CD14-positive monocyte (primary cell): ENCODE results near the gene KIT. TPM values are rescaled to one million over a fixed set of nuclear protein-coding genes. Genes with fewer than 3 reads are reported as not detected.
A peak's percentile ranks its signal among the peaks of the same experiment; 100 is the strongest.

Source experiments
- DNase-seq, 3 donors: peaks; one replicate each; pipeline ENCODE4 v3.0.0-alpha.2; 2011 to 2022
- H2AFZ ChIP-seq: 2 replicates; pipeline ENCODE4 v1.6.0; 2012; ENCODE audit warnings: mild to moderate bottlenecking, low read depth, low read length, inconsistent platforms; ENCODE audit not compliant: insufficient read depth, poor library complexity, severe bottlenecking
- H3K27ac ChIP-seq, 2 donors: 1 replicate in 1 of 2; 2 replicates in 1 of 2; pipeline ENCODE4 v1.5.1; 2012 to 2013; ENCODE audit warnings: low read length in 2 of 2, control low read depth in 1 of 2, inconsistent platforms in 1 of 2, low read depth in 1 of 2, mild to moderate bottlenecking in 1 of 2
- H3K27me3 ChIP-seq, 2 donors: one replicate each; pipeline versions ENCODE4 v1.6.0 to v1.6.1; 2011 to 2013; ENCODE audit warnings: low read length in 2 of 2; ENCODE audit not compliant: control insufficient read depth in 2 of 2, insufficient read depth in 2 of 2
- H3K36me3 ChIP-seq, 2 donors: replicated peaks in 1 of 2; 1 replicate in 1 of 2; 2 replicates in 1 of 2; pipeline versions ENCODE4 v1.5.1 to v1.6.1; 2012 to 2013; ENCODE audit warnings: low read length in 2 of 2, control low read depth in 1 of 2, inconsistent platforms in 1 of 2, mild to moderate bottlenecking in 1 of 2; ENCODE audit not compliant: insufficient read depth in 2 of 2, control insufficient read depth in 1 of 2
- H3K4me1 ChIP-seq, 2 donors: 1 replicate in 1 of 2; 2 replicates in 1 of 2; pipeline versions ENCODE4 v1.5.1 to v1.6.1; 2012 to 2013; ENCODE audit warnings: low read length in 2 of 2, control low read depth in 1 of 2, inconsistent platforms in 1 of 2, mild to moderate bottlenecking in 1 of 2, moderate library complexity in 1 of 2; ENCODE audit not compliant: insufficient read depth in 2 of 2, control insufficient read depth in 1 of 2
- H3K4me2 ChIP-seq: replicated peaks from 2 replicates; pipeline ENCODE3; 2012; ENCODE audit warnings: low read length, moderate library complexity, mild to moderate bottlenecking; ENCODE audit not compliant: poor library complexity, severe bottlenecking; ENCODE audit errors: extremely low read depth
- H3K4me3 ChIP-seq, 3 experiments: fragments of 200-600 bp in 1 of 3; sonication (generic) in 1 of 3; replicated peaks in 1 of 3; 1 replicate in 2 of 3; 2 replicates in 1 of 3; pipeline ENCODE4 v1.5.1; 2011 to 2013; ENCODE audit warnings: low read length in 3 of 3, mild to moderate bottlenecking in 3 of 3, control low read depth in 2 of 3, low read depth in 2 of 3, inconsistent platforms in 1 of 3, moderate library complexity in 1 of 3
- H3K79me2 ChIP-seq: 2 replicates; pipeline ENCODE4 v1.6.0; 2012; ENCODE audit warnings: mild to moderate bottlenecking, control low read depth, inconsistent platforms, low read length, moderate library complexity; ENCODE audit not compliant: insufficient read depth
- H3K9ac ChIP-seq: 2 replicates; pipeline ENCODE4 v1.6.0; 2017; ENCODE audit warnings: low read length, mild to moderate bottlenecking; ENCODE audit not compliant: insufficient read depth, poor library complexity, severe bottlenecking
- H3K9me3 ChIP-seq, 2 donors: replicated peaks in 1 of 2; 1 replicate in 1 of 2; 2 replicates in 1 of 2; pipeline versions ENCODE4 v1.5.1 to v1.6.1; 2012 to 2013; ENCODE audit warnings: low read length in 2 of 2, control low read depth in 1 of 2; ENCODE audit not compliant: control insufficient read depth in 1 of 2, insufficient read depth in 1 of 2
- H4K20me1 ChIP-seq: 2 replicates; pipeline ENCODE4 v1.6.0; 2012; ENCODE audit warnings: mild to moderate bottlenecking, low read length, control low read depth, moderate library complexity; ENCODE audit not compliant: insufficient read depth
- H3K27ac Mint-ChIP-seq, 7 donors: one replicate each; pipeline ENCODE4 v1.8.0; 2020; ENCODE audit warnings: mild to moderate bottlenecking in 7 of 7, mixed read lengths in 7 of 7, moderate library complexity in 6 of 7, inconsistent platforms in 2 of 7
- H3K27me3 Mint-ChIP-seq, 3 donors: one replicate each; pipeline ENCODE4 v1.8.0; 2021 to 2022; ENCODE audit warnings: low read depth in 3 of 3, mild to moderate bottlenecking in 3 of 3, mixed read lengths in 3 of 3, moderate library complexity in 3 of 3, inconsistent platforms in 1 of 3
- H3K36me3 Mint-ChIP-seq, 2 donors: one replicate each; pipeline ENCODE4 v1.8.0; 2020; ENCODE audit warnings: mixed read lengths in 2 of 2, inconsistent platforms in 1 of 2, mild to moderate bottlenecking in 1 of 2
- H3K4me1 Mint-ChIP-seq: one replicate; pipeline ENCODE4 v1.8.0; 2020; ENCODE audit warnings: mild to moderate bottlenecking, mixed read lengths
- H3K4me3 Mint-ChIP-seq, 2 donors: one replicate each; pipeline ENCODE4 v1.8.0; 2020; ENCODE audit warnings: mild to moderate bottlenecking in 2 of 2, mixed read lengths in 2 of 2, moderate library complexity in 1 of 2
- H3K9me3 Mint-ChIP-seq, 7 donors: one replicate each; pipeline ENCODE4 v1.8.0; 2020 to 2022; ENCODE audit warnings: mixed read lengths in 7 of 7, mild to moderate bottlenecking in 6 of 7, moderate library complexity in 6 of 7, inconsistent platforms in 2 of 7
- WGBS: methylation state at CpG from one replicate; pipeline ENCODE4 v1.1.5; 2013; ENCODE audit warnings: missing lambda C conversion rate; ENCODE audit not compliant: insufficient coverage; 5-methylcytosine and 5-hydroxymethylcytosine counted together
- intact Hi-C, 2 donors: fragments of 100-400 bp; cut with micrococcal nuclease; formaldehyde crosslinking; loops; one replicate each; pipeline versions ENCODE4 v1.15.0 to v1.15.1; 2023
- polyA plus RNA-seq, 3 donors: library from polyadenylated mRNA; depleted of rRNA in 1 of 3; unstranded in 2 of 3; stranded (reverse) in 1 of 3; fragments of 300-500 nt in 2 of 3; fragments of >200 nt in 1 of 3; fragmentation: Illumina TruSeq in 2 of 3; gene quantifications; 1 replicate in 2 of 3; 2 replicates in 1 of 3; pipeline ENCODE4 v1.2.3, GENCODE V29; 2012 to 2021
- TF ChIP-seq, protein P1 (sequence below): fragments of 200-600 bp; IDR thresholded peaks from one replicate; pipeline ENCODE4 v1.8.0; 2022; ENCODE audit warnings: antibody characterized with exemption, mild to moderate bottlenecking

Gene KIT
- polyA plus RNA-seq, 3 donors: not detected

DNA sequence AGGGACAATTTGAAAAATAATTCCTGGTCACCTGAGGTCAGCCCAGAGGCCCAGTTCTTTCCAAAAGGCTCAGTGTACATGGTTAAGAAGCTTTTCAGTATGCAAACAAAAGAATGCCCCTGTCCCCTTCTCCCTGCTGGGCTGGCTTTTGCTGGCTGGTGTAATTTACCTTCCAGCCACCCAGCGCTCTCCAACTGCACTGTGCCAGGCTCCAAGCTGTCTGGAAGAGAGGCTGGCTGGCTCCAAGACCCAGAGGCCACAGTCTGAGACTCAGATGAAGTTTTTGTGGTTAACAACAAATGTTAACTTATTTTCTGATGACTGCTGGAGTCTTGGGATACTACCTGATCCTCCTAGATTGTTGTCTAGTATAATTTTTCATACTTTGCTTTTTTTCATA is 11.9 kb upstream of the KIT start:
- Histone ChIP-seq H3K79me2 (no peaks in the 10 kb centered on the region), H3K4me3 (no peak overlapping the region), H3K27me3 (no peaks in the 10 kb centered on the region), H3K9me3 (no peaks in the 10 kb centered on the region), H2AFZ (no peak overlapping the region), H3K4me1 (no peaks in the 10 kb centered on the region), H3K4me2 (no peak overlapping the region), H4K20me1 (no peaks in the 10 kb centered on the region), H3K27ac (no peak overlapping the region), H3K9ac (no peak overlapping the region), H3K36me3 (no peaks in the 10 kb centered on the region)
- no peak for DNase-seq
- Mint-ChIP-seq H3K4me1 (no peaks in the 10 kb centered on the region), H3K4me3 (no peak overlapping the region), H3K27me3 (no peaks in the 10 kb centered on the region), H3K9me3 (no peaks in the 10 kb centered on the region), H3K36me3 (no peaks in the 10 kb centered on the region), H3K27ac (no peak overlapping the region)
- 80% methylated on average over 1 of the region's 1 CpG for WGBS
- TF ChIP-seq, protein P1, sequence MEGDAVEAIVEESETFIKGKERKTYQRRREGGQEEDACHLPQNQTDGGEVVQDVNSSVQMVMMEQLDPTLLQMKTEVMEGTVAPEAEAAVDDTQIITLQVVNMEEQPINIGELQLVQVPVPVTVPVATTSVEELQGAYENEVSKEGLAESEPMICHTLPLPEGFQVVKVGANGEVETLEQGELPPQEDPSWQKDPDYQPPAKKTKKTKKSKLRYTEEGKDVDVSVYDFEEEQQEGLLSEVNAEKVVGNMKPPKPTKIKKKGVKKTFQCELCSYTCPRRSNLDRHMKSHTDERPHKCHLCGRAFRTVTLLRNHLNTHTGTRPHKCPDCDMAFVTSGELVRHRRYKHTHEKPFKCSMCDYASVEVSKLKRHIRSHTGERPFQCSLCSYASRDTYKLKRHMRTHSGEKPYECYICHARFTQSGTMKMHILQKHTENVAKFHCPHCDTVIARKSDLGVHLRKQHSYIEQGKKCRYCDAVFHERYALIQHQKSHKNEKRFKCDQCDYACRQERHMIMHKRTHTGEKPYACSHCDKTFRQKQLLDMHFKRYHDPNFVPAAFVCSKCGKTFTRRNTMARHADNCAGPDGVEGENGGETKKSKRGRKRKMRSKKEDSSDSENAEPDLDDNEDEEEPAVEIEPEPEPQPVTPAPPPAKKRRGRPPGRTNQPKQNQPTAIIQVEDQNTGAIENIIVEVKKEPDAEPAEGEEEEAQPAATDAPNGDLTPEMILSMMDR: no peak
- intact Hi-C loops: no loop called here

DNA sequence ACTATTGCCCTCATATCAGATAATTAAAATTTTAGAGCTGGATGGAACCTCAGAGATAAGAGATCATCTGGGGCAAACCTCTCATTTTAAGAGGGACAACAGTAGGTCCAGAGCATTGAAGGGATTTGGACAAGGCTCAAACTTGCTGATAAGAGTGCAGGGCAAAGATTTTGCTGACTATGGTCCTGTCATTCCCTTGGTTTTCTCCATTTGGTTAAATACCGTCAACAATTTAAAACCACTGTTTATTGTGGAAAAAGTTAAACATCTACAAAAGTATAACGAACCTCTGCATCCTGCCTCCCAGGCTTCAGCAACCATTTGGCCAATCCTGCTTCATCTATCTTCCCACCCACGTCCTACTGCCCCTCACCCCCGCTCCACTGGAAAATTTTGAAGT is 10.7 kb upstream of the KIT start:
- Histone ChIP-seq H3K4me2 (no peak overlapping the region), H2AFZ (no peak overlapping the region), H3K9me3 (no peaks in the 10 kb centered on the region), H3K9ac (no peak overlapping the region), H3K27me3 (no peaks in the 10 kb centered on the region), H3K4me1 (no peaks in the 10 kb centered on the region), H3K36me3 (no peaks in the 10 kb centered on the region), H4K20me1 (no peaks in the 10 kb centered on the region), H3K27ac (no peak overlapping the region), H3K4me3 (no peak overlapping the region), H3K79me2 (no peaks in the 10 kb centered on the region)
- WGBS: no CpG with 5 or more reads among the region's 4 CpGs
- intact Hi-C loops: no loop called here
- TF ChIP-seq, protein P1: no peak
- DNase-seq: no peak
- H3K4me1 Mint-ChIP-seq: no peaks in the 10 kb centered on the region
- H3K9me3 Mint-ChIP-seq: no peaks in the 10 kb centered on the region
- H3K27me3 Mint-ChIP-seq: peaks cover 0 to 3% (median 0%) of the 10 kb centered on the region in 3 donors
- H3K27ac Mint-ChIP-seq: peak overlapping the region in 1 of 7 donors; percentile 30
- no peak overlapping the region for H3K4me3 Mint-ChIP-seq
- H3K36me3 Mint-ChIP-seq: no peaks in the 10 kb centered on the region
